OCI-LY3 (cell line): ENCODE results near the gene ANGPTL7.

Source experiments
- EZH2phosphoT487 ChIP-seq: fragments of 200-600 bp; shearing (Covaris generic); IDR thresholded peaks from 2 replicates; pipeline ENCODE4 v1.6.1; 2018; ENCODE audit warnings: antibody characterized with exemption, mixed run types, low read depth
- TF ChIP-seq, protein P1 (sequence below): fragments of 200-600, 300-600 bp; sonication (generic); IDR thresholded peaks from 2 replicates; pipeline ENCODE4 v1.5.1; 2014; ENCODE audit warnings: antibody characterized with exemption, low read length, low read depth

DNA sequence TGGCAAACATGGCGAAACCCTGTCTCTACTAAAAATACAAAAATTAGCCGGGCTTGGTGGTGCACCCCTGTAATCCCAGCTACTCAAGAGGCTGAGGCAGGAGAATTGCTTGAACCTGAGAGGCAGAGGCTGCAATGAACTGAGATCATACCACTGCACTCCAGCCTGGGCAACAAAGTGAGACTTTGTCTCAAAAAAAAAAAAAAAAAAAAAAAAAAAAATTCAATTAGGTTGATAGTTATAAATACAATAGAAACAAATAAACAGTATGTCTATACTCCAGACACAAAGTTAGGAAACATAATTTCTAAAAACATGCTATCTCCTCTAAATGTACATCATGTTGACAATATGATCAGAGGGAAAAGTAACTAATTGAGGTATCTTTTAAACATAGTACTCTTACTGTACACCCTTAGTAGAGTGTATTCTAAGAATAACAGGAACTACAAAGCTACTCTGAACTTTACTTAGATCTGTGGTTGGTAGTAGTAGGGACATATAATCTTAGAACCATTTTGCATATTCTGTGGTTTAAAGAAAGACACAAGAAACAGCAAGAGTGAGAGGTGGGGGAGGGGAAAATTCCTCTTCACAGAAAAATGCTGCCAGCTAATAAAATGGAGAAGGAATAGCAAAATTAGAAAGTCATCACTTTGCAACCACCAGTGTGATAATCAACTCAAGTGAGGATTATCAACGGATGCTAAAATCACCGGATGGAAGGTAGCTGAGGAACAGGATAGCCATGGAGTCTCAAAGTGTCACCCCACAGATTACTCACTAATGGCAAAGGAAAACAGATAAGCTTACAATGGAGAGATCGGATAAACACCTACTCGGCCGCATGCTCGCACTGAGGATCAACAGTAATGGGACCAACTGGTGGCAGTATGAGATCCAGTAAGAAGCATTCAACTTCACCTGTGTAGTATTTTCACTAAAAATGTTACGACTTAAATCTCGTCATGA, 38.2 kb downstream of the ANGPTL7 start:
- TF ChIP-seq, protein P1, sequence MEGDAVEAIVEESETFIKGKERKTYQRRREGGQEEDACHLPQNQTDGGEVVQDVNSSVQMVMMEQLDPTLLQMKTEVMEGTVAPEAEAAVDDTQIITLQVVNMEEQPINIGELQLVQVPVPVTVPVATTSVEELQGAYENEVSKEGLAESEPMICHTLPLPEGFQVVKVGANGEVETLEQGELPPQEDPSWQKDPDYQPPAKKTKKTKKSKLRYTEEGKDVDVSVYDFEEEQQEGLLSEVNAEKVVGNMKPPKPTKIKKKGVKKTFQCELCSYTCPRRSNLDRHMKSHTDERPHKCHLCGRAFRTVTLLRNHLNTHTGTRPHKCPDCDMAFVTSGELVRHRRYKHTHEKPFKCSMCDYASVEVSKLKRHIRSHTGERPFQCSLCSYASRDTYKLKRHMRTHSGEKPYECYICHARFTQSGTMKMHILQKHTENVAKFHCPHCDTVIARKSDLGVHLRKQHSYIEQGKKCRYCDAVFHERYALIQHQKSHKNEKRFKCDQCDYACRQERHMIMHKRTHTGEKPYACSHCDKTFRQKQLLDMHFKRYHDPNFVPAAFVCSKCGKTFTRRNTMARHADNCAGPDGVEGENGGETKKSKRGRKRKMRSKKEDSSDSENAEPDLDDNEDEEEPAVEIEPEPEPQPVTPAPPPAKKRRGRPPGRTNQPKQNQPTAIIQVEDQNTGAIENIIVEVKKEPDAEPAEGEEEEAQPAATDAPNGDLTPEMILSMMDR: no peak
- TF ChIP-seq EZH2phosphoT487: no peak
